ENCODE data around the gene ACSL4. TPM values are rescaled to one million over a fixed set of nuclear protein-coding genes. Genes with fewer than 3 reads are reported as not detected.

ACSL4 gene
- total and polyA plus RNA-seq, 4 donors, result 34.1 to 97.7 (median 62.2) TPM

DNA sequence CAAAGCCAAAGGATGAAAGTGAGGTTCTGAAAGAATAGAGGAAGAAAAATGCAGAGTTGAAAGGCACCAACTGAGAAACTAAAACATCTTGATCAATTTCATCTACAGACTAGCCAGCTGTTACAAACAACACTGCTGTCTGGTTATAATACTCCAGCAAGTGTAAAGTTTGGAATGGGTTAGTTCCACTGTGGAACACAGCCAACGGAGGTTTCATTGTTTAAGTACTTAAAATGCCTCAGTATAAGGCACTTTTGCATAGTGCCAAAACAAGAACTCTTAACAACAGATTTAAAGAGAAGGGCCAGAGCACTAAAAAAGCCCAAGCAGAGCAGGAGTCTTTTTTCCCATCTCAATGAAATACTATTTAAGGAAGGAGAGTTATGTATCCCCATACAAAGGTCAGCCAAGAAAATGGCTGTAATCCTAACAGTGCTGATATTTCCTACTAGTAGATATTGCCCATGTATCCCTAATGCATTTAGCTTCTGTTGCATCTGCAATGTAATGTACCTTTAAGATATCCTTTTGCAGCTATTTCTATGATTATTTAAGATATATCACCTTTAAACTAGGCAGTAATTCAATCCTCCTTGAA lies 16.5 kb downstream of the ACSL4 start:
- Histone ChIP-seq H3K9me3 (ENCODE audit: control insufficient read depth in 4 of 4, insufficient read depth in 3 of 4, low read length in 3 of 4) (no peaks in the 10 kb centered on the region), H3K27me3 (ENCODE audit: control insufficient read depth in 3 of 3, insufficient read depth in 3 of 3, low read length in 2 of 3) (peaks cover 4 to 30% (median 11%) of the 10 kb centered on the region in 3 donors), H3K9ac (ENCODE audit: insufficient read depth in 1 of 2, low read length in 2 of 2) (no peak overlapping the region), H3K4me3 (no peak overlapping the region), H3K36me3 (ENCODE audit: control insufficient read depth in 4 of 4, insufficient read depth in 4 of 4, low read length in 4 of 4) (peaks cover 0 to 2% (median 0%) of the 10 kb centered on the region in 4 donors), H3K27ac (ENCODE audit: low read depth in 1 of 2, low read length in 1 of 2) (no peak overlapping the region), H3K4me1 (ENCODE audit: control insufficient read depth in 5 of 5, insufficient read depth in 5 of 5, low read length in 5 of 5) (peaks cover 0 to 5% (median 3%) of the 10 kb centered on the region in 5 donors)
- WGBS, 2 donors, result 38 to 58% methylated on average over 1 of the region's 1 CpG
- DNase-seq, result peak in 2 of 3 donors; percentile 24 to 39
- no peak for TF ChIP-seq CTCF (IDR thresholded peaks at IDR 0.05; ENCODE audit: control extremely low read depth, extremely low read depth)
- no peak for ATAC-seq (ENCODE audit: insufficient read depth, low FRiP score)

DNA sequence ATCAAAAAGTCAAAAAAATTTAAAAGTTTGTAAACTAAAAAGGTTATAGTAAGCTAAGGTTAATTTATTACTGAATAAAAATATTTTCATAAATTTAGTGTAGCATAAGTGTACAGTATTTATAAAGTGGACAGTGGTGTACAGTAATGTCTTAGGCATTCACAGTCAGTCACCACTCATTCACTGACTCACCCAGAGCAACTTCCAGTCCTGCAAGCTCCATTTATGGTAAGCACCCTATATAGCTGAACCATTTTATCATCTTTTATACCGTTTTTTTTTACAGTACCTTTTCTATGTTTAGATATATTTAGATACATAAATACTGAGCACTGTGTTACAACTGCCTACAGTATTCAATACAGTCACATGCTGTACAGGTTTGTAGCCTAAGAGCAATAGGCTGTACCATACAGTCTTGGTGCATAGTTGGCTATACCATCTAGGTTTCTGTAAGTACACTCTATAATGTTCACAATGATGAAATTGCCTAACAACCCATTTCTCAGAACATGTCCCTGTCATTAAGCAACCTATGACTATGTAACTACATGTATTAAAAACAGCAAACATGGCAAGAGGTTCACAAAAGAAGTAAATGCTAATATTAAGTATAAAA lies 18.6 kb downstream of the ACSL4 start:
- DNase-seq (no peak), ATAC-seq (ENCODE audit: insufficient read depth, low FRiP score) (no peak)
- peaks cover 4 to 25% (median 9%) of the 10 kb centered on the region in 3 donors for H3K27me3 ChIP-seq (ENCODE audit: control insufficient read depth in 3 of 3, insufficient read depth in 3 of 3, low read length in 2 of 3)
- no peak for TF ChIP-seq CTCF (IDR thresholded peaks at IDR 0.05; ENCODE audit: control extremely low read depth, extremely low read depth)
- peak overlapping the region in 1 of 2 donors; percentile 45 for H3K27ac ChIP-seq (ENCODE audit: low read depth in 1 of 2, low read length in 1 of 2)
- H3K9me3 ChIP-seq (ENCODE audit: control insufficient read depth in 4 of 4, insufficient read depth in 3 of 4, low read length in 3 of 4), result no peaks in the 10 kb centered on the region
- H3K4me1 ChIP-seq (ENCODE audit: control insufficient read depth in 5 of 5, insufficient read depth in 5 of 5, low read length in 5 of 5), result peaks cover 0 to 9% (median 3%) of the 10 kb centered on the region in 5 donors
- no peak overlapping the region for H3K9ac ChIP-seq (ENCODE audit: insufficient read depth in 1 of 2, low read length in 2 of 2)
- H3K4me3 ChIP-seq, result no peak overlapping the region
- H3K36me3 ChIP-seq (ENCODE audit: control insufficient read depth in 4 of 4, insufficient read depth in 4 of 4, low read length in 4 of 4), result peaks cover 0 to 2% (median 0%) of the 10 kb centered on the region in 4 donors
- 47 to 56% methylated on average over 1 of the region's 1 CpG for WGBS, 2 donors

- WGBS, 2 donors, result 69 to 73% methylated on average over 2 of the region's 2 CpGs
Observed at GRCh38 chrX:109710181-109710580, 22.9 kb downstream of the ACSL4 start.

More at GRCh38 chrX:109710181-109710580, 22.9 kb downstream of the ACSL4 start:
- Histone ChIP-seq H3K27me3 (ENCODE audit: control insufficient read depth in 3 of 3, insufficient read depth in 3 of 3, low read length in 2 of 3) (peaks cover 3 to 23% (median 4%) of the 10 kb centered on the region in 3 donors), H3K9ac (ENCODE audit: insufficient read depth in 1 of 2, low read length in 2 of 2) (no peak overlapping the region), H3K4me3 (no peak overlapping the region), H3K4me1 (ENCODE audit: control insufficient read depth in 5 of 5, insufficient read depth in 5 of 5, low read length in 5 of 5) (peaks cover 0 to 8% (median 0%) of the 10 kb centered on the region in 5 donors), H3K9me3 (ENCODE audit: control insufficient read depth in 4 of 4, insufficient read depth in 3 of 4, low read length in 3 of 4) (no peaks in the 10 kb centered on the region), H3K36me3 (ENCODE audit: control insufficient read depth in 4 of 4, insufficient read depth in 4 of 4, low read length in 4 of 4) (no peaks in the 10 kb centered on the region), H3K27ac (ENCODE audit: low read depth in 1 of 2, low read length in 1 of 2) (no peak overlapping the region)
- DNase-seq, result no peak
- no peak for ATAC-seq (ENCODE audit: insufficient read depth, low FRiP score)
- TF ChIP-seq CTCF (IDR thresholded peaks at IDR 0.05; ENCODE audit: control extremely low read depth, extremely low read depth), result no peak

Data from lung (tissue), 12 donors.